ENCODE data around the gene TUBA4A. TPM values are rescaled to one million over a fixed set of nuclear protein-coding genes. Genes with fewer than 3 reads are reported as not detected.

TUBA4A gene
- total and polyA plus RNA-seq, 2 experiments from 2014 or later: 44.3 to 77.7 TPM

DNA sequence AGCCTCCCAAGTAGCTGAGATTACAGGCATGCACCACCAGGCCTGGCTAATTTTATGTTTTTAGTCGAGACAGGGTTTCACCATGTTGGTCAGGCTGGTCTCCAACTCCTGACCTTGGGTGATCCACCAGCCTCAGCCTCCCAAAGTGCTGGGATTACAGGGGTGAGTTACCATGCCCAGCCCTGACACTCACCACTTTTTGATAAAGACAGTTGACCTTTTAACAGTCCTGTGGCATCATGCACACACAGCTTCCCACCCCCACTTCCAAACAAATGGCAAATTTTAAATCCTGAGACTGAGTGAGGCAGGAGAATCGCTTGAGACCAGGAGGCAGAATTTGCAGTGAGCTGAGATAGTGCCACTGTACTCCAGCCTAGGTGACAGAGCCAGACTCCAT, 19.3 kb upstream of the TUBA4A start:
- no peaks in the 10 kb centered on the region for H3K36me3 ChIP-seq (ENCODE audit: insufficient read depth)
- H4K20me1 ChIP-seq (replicated peaks; ENCODE audit: insufficient read depth): no peaks in the 10 kb centered on the region
- ATAC-seq: no peak
- H3K79me2 ChIP-seq (replicated peaks; ENCODE audit: insufficient read depth): no peaks in the 10 kb centered on the region
- TF ChIP-seq EZH2phosphoT487 (IDR thresholded peaks at IDR 0.05; ENCODE audit: unreplicated experiment) (no peak), POLR2AphosphoS5 (IDR thresholded peaks at IDR 0.05; ENCODE audit: low read depth) (no peak), ETS1 (IDR thresholded peaks at IDR 0.05) (no peak), ZNF331 (CRISPR knock-in tag; IDR thresholded peaks at IDR 0.05; ENCODE audit: low read depth) (no peak), REST (IDR thresholded peaks at IDR 0.05; ENCODE audit: unreplicated experiment) (no peak), STAT1 (IDR thresholded peaks at IDR 0.05; ENCODE audit: unreplicated experiment) (no peak), NANOG (IDR thresholded peaks at IDR 0.05; ENCODE audit: borderline replicate concordance) (no peak), JUNB (IDR thresholded peaks at IDR 0.05; ENCODE audit: unreplicated experiment) (no peak), ZNF462 (CRISPR knock-in tag; IDR thresholded peaks at IDR 0.05) (no peak), ZNF114 (CRISPR knock-in tag; IDR thresholded peaks at IDR 0.05) (no peak), EZH2 (IDR thresholded peaks at IDR 0.05; ENCODE audit: low read depth, unreplicated experiment) (no peak), CREB1 (CRISPR knock-in tag; IDR thresholded peaks at IDR 0.05; ENCODE audit: low read depth) (no peak)
- TF ChIP-seq, protein P1, sequence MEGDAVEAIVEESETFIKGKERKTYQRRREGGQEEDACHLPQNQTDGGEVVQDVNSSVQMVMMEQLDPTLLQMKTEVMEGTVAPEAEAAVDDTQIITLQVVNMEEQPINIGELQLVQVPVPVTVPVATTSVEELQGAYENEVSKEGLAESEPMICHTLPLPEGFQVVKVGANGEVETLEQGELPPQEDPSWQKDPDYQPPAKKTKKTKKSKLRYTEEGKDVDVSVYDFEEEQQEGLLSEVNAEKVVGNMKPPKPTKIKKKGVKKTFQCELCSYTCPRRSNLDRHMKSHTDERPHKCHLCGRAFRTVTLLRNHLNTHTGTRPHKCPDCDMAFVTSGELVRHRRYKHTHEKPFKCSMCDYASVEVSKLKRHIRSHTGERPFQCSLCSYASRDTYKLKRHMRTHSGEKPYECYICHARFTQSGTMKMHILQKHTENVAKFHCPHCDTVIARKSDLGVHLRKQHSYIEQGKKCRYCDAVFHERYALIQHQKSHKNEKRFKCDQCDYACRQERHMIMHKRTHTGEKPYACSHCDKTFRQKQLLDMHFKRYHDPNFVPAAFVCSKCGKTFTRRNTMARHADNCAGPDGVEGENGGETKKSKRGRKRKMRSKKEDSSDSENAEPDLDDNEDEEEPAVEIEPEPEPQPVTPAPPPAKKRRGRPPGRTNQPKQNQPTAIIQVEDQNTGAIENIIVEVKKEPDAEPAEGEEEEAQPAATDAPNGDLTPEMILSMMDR (conservative IDR thresholded peaks at IDR 0.05; ENCODE audit: low read depth in 2 of 2): no peak
- Mint-ChIP-seq H3K27ac (no peak overlapping the region), H3K4me1 (peaks cover 24% of the 10 kb centered on the region), H3K36me3 (ENCODE audit: low read depth) (no peaks in the 10 kb centered on the region), H3K9me3 (no peaks in the 10 kb centered on the region), H3K4me3 (no peak overlapping the region), H3K27me3 (ENCODE audit: insufficient read depth, low read depth, poor library complexity) (peaks cover 26% of the 10 kb centered on the region)
- H3K4me1 ChIP-seq (ENCODE audit: insufficient read depth): peaks cover 20% of the 10 kb centered on the region
- DNase-seq (ENCODE audit: low spot score): no peak
- no peak overlapping the region for H3K4me3 ChIP-seq
- no peak overlapping the region for H3K27ac ChIP-seq (ENCODE audit: low read depth)
- H2AFZ ChIP-seq: no peak overlapping the region
- no peaks in the 10 kb centered on the region for H3F3A ChIP-seq (replicated peaks; ENCODE audit: low read depth)
- no peaks in the 10 kb centered on the region for H3K9me2 ChIP-seq (ENCODE audit: insufficient read depth)
- H3K27me3 ChIP-seq (ENCODE audit: insufficient read depth): no peaks in the 10 kb centered on the region
- no peak overlapping the region for H3K4me2 ChIP-seq
